Calu3 (cell line): Measurements from ENCODE around the gene CLDN5. TPM values are rescaled to one million over a fixed set of nuclear protein-coding genes. Genes with fewer than 3 reads are reported as not detected.

Experiments used
- BruUV-seq: library from RNA; stranded (reverse); fragments of 400-500 nt; replicated peaks from 2 replicates; lab custom pipeline; 2021; lab: Mats Ljungman, UMichigan
- CTCF ChIA-PET: fragments of 300-600 bp; sonication (Branson Sonifier 250); formaldehyde crosslinking; loops from one replicate; lab custom pipeline; 2022; ENCODE audit warnings: antibody characterized with exemption; lab: Charles Lee
- DNase-seq: peaks from one replicate; pipeline ENCODE4 v3.0.0; 2022
- H3K27ac Mint-ChIP-seq: one replicate; pipeline ENCODE4 v1.8.0; 2022; ENCODE audit warnings: mixed read lengths; ENCODE audit not compliant: unreplicated experiment
- H3K27me3 Mint-ChIP-seq: one replicate; pipeline ENCODE4 v1.8.0; 2022; ENCODE audit warnings: mixed read lengths; ENCODE audit not compliant: unreplicated experiment
- H3K36me3 Mint-ChIP-seq: one replicate; pipeline ENCODE4 v1.8.0; 2022; ENCODE audit warnings: mild to moderate bottlenecking, moderate library complexity, mixed read lengths; ENCODE audit not compliant: insufficient read depth, unreplicated experiment
- H3K4me1 Mint-ChIP-seq: one replicate; pipeline ENCODE4 v1.8.0; 2022; ENCODE audit warnings: mild to moderate bottlenecking, low read depth, mixed read lengths; ENCODE audit not compliant: unreplicated experiment
- H3K4me3 Mint-ChIP-seq: one replicate; pipeline ENCODE4 v1.8.0; 2022; ENCODE audit warnings: mild to moderate bottlenecking, low read depth, moderate library complexity, mixed read lengths; ENCODE audit not compliant: unreplicated experiment
- H3K9me3 Mint-ChIP-seq: one replicate; pipeline ENCODE4 v1.8.0; 2022; ENCODE audit warnings: low read depth, mixed read lengths; ENCODE audit not compliant: unreplicated experiment
- intact Hi-C: fragments of 100-400 bp; cut with micrococcal nuclease; formaldehyde crosslinking; loops from one replicate; pipeline ENCODE4 v1.10.0; 2022; ENCODE audit not compliant: unreplicated experiment
- total RNA-seq: library from RNA; stranded (reverse); gene quantifications from 2 replicates; pipeline ENCODE4 v1.2.3, GENCODE V29; 2022
- TF ChIP-seq, protein P1 (sequence below): fragments of 200-600 bp; IDR thresholded peaks from one replicate; pipeline ENCODE4 v1.8.0; 2022; ENCODE audit warnings: antibody characterized with exemption; ENCODE audit not compliant: unreplicated experiment

The CLDN5 gene
- total RNA-seq, 1 experiment from 2014 or later: not detected

DNA sequence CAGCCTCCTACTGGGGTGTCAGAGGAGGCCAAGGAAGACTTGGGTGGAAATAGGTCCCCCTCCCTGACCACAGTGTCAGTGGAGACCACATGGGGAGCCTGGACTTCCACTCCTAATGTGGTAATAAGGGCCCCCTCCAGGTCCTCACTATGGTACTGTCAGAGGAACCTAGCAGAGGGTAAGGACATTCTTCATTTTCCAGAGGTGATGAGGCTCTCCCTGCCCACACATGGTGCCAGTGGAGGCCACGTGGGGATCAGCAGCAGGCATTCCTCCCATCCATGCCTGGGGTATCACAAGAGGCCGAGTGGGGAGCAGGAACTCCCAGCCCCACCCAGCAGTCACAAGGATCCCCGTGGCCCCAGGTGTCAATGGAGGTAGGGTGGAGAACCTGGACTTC lies 6.5 kb upstream of the CLDN5 start:
- H3K4me3 Mint-ChIP-seq: no peak overlapping the region
- no TSS peak for BruUV-seq
- intact Hi-C loops: no loop called here
- CTCF ChIA-PET: no interaction called here
- H3K4me1 Mint-ChIP-seq: no peaks in the 10 kb centered on the region
- DNase-seq: no peak
- H3K27me3 Mint-ChIP-seq: peaks cover 67% of the 10 kb centered on the region
- no peak overlapping the region for H3K27ac Mint-ChIP-seq
- no peaks in the 10 kb centered on the region for H3K36me3 Mint-ChIP-seq
- H3K9me3 Mint-ChIP-seq: no peaks in the 10 kb centered on the region
- TF ChIP-seq, protein P1, sequence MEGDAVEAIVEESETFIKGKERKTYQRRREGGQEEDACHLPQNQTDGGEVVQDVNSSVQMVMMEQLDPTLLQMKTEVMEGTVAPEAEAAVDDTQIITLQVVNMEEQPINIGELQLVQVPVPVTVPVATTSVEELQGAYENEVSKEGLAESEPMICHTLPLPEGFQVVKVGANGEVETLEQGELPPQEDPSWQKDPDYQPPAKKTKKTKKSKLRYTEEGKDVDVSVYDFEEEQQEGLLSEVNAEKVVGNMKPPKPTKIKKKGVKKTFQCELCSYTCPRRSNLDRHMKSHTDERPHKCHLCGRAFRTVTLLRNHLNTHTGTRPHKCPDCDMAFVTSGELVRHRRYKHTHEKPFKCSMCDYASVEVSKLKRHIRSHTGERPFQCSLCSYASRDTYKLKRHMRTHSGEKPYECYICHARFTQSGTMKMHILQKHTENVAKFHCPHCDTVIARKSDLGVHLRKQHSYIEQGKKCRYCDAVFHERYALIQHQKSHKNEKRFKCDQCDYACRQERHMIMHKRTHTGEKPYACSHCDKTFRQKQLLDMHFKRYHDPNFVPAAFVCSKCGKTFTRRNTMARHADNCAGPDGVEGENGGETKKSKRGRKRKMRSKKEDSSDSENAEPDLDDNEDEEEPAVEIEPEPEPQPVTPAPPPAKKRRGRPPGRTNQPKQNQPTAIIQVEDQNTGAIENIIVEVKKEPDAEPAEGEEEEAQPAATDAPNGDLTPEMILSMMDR: no peak

DNA sequence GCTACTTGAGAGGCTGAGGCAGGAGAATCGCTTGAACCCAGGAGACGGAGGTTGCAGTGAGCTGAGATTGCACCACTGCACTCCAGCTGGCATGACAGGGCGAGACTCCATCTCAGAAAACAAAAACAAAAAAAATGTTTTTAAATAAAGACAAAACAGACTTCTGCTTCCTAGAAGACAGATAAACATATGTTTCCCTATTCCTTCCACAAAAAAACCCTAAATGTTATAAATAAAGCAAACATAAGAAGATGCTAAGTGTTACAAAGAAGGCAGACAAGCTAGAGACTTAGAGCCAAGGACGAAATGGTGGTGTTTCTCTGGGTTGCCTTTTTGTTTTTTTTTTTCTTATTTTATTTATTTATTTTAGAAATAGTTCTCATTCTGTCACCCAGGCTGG lies 5.6 kb upstream of the CLDN5 start:
- no peaks in the 10 kb centered on the region for H3K9me3 Mint-ChIP-seq
- intact Hi-C loops: no loop called here
- H3K4me1 Mint-ChIP-seq: no peaks in the 10 kb centered on the region
- CTCF ChIA-PET: no interaction called here
- DNase-seq: no peak
- H3K4me3 Mint-ChIP-seq: no peak overlapping the region
- no peaks in the 10 kb centered on the region for H3K36me3 Mint-ChIP-seq
- no peak overlapping the region for H3K27ac Mint-ChIP-seq
- H3K27me3 Mint-ChIP-seq: peaks cover 76% of the 10 kb centered on the region
- TF ChIP-seq, protein P1: no peak
- BruUV-seq: no TSS peak

DNA sequence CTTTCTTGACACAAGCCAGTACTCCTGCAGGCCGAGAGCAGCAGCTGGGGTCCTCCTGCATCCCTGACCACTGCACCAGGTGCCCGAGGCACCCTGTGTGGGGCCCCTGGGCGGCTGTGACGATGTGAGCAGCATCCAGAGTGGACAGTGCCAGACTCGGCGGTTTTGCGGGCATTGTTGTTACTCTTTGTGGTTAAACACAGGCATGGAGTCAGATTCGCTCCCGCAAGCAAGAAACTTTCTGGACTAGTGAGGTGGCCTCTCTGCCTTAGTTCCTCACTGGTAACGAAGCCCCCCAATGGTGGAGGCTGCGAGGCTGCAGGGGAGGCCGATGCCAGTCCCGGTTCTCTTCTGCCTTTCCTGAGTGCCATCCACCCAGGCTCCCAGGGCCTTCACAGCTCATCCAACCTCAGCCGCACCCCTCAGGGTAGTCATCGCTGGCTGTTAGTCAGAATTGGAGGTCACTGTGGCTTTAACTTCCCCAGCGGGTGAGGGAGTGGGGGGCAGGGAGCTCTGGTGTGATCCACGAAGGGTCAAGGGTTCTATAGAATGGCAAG lies 3.7 kb upstream of the CLDN5 start:
- CTCF ChIA-PET: no interaction called here
- TF ChIP-seq, protein P1: no peak
- H3K36me3 Mint-ChIP-seq: peaks cover 3% of the 10 kb centered on the region
- no peaks in the 10 kb centered on the region for H3K9me3 Mint-ChIP-seq
- H3K4me3 Mint-ChIP-seq: no peak overlapping the region
- H3K4me1 Mint-ChIP-seq: no peaks in the 10 kb centered on the region
- intact Hi-C loops: no loop called here
- H3K27ac Mint-ChIP-seq: no peak overlapping the region
- BruUV-seq: no TSS peak
- DNase-seq: no peak
- peaks cover 71% of the 10 kb centered on the region for H3K27me3 Mint-ChIP-seq

DNA sequence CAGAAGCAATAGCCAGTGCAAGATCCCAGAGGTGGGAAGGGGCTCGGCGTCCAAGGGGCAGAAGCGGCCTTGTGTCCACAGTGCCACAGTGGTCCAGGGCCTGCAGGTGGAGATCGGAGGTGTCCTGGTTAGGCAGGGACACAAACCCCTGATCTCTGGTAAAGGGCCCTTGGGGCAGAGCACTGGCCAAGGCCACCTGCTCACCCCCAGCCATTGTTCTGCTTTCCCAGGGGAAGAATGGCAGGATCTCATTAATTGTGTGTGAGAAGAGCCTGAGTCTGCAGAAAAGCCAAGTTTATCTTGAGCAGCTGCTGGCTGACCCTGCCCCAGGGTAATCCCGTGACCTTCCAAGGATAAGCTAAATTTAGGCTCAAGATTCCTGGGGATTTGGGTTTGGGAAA lies 3.1 kb upstream of the CLDN5 start:
- CTCF ChIA-PET: no interaction called here
- H3K4me1 Mint-ChIP-seq: no peaks in the 10 kb centered on the region
- no peak overlapping the region for H3K27ac Mint-ChIP-seq
- TF ChIP-seq, protein P1: no peak
- no peaks in the 10 kb centered on the region for H3K9me3 Mint-ChIP-seq
- no peak for DNase-seq
- peaks cover 8% of the 10 kb centered on the region for H3K36me3 Mint-ChIP-seq
- no TSS peak for BruUV-seq
- intact Hi-C loops: no loop called here
- peaks cover 65% of the 10 kb centered on the region for H3K27me3 Mint-ChIP-seq
- no peak overlapping the region for H3K4me3 Mint-ChIP-seq
